HepG2 (cell line): ENCODE measurements around the gene GUK1. TPM values are rescaled to one million over a fixed set of nuclear protein-coding genes. Genes with fewer than 3 reads are reported as not detected.

ENCODE experiments used
- ARNTL ChIP-seq: sonication (generic); formaldehyde crosslinking; IDR thresholded peaks from 2 replicates; pipeline ENCODE4 v1.4.0; 2020; ENCODE audit warnings: mild to moderate bottlenecking, missing genetic modification reagents
- FOXJ3 ChIP-seq: sonication (generic); formaldehyde crosslinking; IDR thresholded peaks from 2 replicates; pipeline ENCODE4 v1.4.0; 2020; ENCODE audit warnings: missing genetic modification reagents, mild to moderate bottlenecking, borderline replicate concordance
- GPBP1L1 ChIP-seq: sonication (generic); formaldehyde crosslinking; IDR thresholded peaks from 2 replicates; pipeline ENCODE4 v1.5.0; 2020; ENCODE audit warnings: mild to moderate bottlenecking, missing genetic modification reagents
- PATZ1 ChIP-seq: sonication (generic); formaldehyde crosslinking; IDR thresholded peaks from 2 replicates; pipeline ENCODE4 v1.4.0; 2020; ENCODE audit warnings: missing genetic modification reagents
- PCBP2 ChIP-seq: fragments of 200-400 bp; formaldehyde crosslinking; optimal IDR thresholded peaks from 2 replicates; pipeline ENCODE3; 2018; ENCODE audit warnings: low read length, low read depth; ENCODE audit not compliant: poor library complexity, severe bottlenecking
- SAP130 ChIP-seq: IDR thresholded peaks from 2 replicates; pipeline ENCODE4 v1.6.1; 2016; ENCODE audit warnings: low read depth
- SMAD1 ChIP-seq: sonication (generic); formaldehyde crosslinking; IDR thresholded peaks from 2 replicates; pipeline ENCODE4 v1.4.0; 2020; ENCODE audit warnings: missing genetic modification reagents, low read depth, mild to moderate bottlenecking, borderline replicate concordance
- SUZ12 ChIP-seq: fragments of 150-350 bp; IDR thresholded peaks from 2 replicates; pipeline ENCODE4 v1.6.1; 2014; ENCODE audit warnings: low read depth, low read length
- TAF1 ChIP-seq: sonication (generic); formaldehyde crosslinking; IDR thresholded peaks from 2 replicates; pipeline ENCODE4 v1.4.0; 2020; ENCODE audit warnings: missing genetic modification reagents
- ZFP41 ChIP-seq: sonication (generic); formaldehyde crosslinking; IDR thresholded peaks from 2 replicates; pipeline ENCODE4 v1.4.0; 2020; ENCODE audit warnings: mild to moderate bottlenecking, missing genetic modification reagents, borderline replicate concordance
- ZMAT3 ChIP-seq: sonication (generic); formaldehyde crosslinking; conservative IDR thresholded peaks from 2 replicates; pipeline ENCODE4 v1.7.0; 2021; ENCODE audit warnings: missing genetic modification reagents
- ZNF124 ChIP-seq: sonication (generic); formaldehyde crosslinking; IDR thresholded peaks from 2 replicates; pipeline ENCODE4 v1.4.0; 2020; ENCODE audit warnings: missing genetic modification reagents
- ZNF367 ChIP-seq: sonication (generic); formaldehyde crosslinking; IDR thresholded peaks from 2 replicates; pipeline ENCODE4 v1.4.0; 2020; ENCODE audit warnings: missing genetic modification reagents, borderline replicate concordance
- ZNF660 ChIP-seq: sonication (generic); formaldehyde crosslinking; IDR thresholded peaks from 2 replicates; pipeline ENCODE4 v1.5.1; 2020; ENCODE audit warnings: mild to moderate bottlenecking, low read depth, missing genetic modification reagents, borderline replicate concordance
- ZUFSP ChIP-seq: sonication (generic); formaldehyde crosslinking; IDR thresholded peaks from 2 replicates; pipeline ENCODE4 v1.9.0; 2021; ENCODE audit warnings: missing genetic modification reagents, mild to moderate bottlenecking, borderline replicate concordance
- polyA plus RNA-seq, 8 experiments: library from polyadenylated mRNA; depleted of rRNA in 3 of 8; stranded (reverse) in 7 of 8; unstranded in 1 of 8; fragments of >200 nt; fragmentation: Illumina TruSeq in 4 of 8; extraction: Trizol in 4 of 8; gene quantifications; 2 replicates each; pipeline versions ENCODE4 v1.2.1 to v1.2.3, GENCODE V29; 2011 to 2016; ENCODE audit warnings: low read depth in 4 of 8, missing spikeins in 1 of 8, mixed read lengths in 1 of 8; ENCODE audit not compliant: insufficient read depth in 1 of 8
- total RNA-seq, 5 experiments: library from RNA; depleted of rRNA; stranded (reverse); fragments of >200 nt; fragmentation: Illumina TruSeq; extraction: Trizol; gene quantifications; 2 replicates each; pipeline ENCODE4 v1.2.3, GENCODE V29; 2016; ENCODE audit warnings: low read depth in 1 of 5
- TF ChIP-seq, protein P1 (sequence below): sonication (generic); formaldehyde crosslinking; conservative IDR thresholded peaks from 2 replicates; pipeline ENCODE4 v1.8.1; 2023; ENCODE audit warnings: missing genetic modification reagents
- TF ChIP-seq, protein P2 (sequence below): sonication (generic); formaldehyde crosslinking; IDR thresholded peaks from 2 replicates; pipeline ENCODE4 v1.5.1; 2020; ENCODE audit warnings: missing genetic modification reagents, mild to moderate bottlenecking, borderline replicate concordance
- TF ChIP-seq, protein P3 (sequence below): sonication (generic); formaldehyde crosslinking; IDR thresholded peaks from 2 replicates; pipeline ENCODE4 v1.5.0; 2020; ENCODE audit warnings: missing genetic modification reagents, mild to moderate bottlenecking, borderline replicate concordance

The GUK1 gene
- total and polyA plus RNA-seq, 2 of the 13 experiments (the other 11 are each of a cell fraction or from before 2014, with no cell fraction given), result 116 to 154 TPM

GRCh38 chr1:228109073-228109961 lies 30.8 kb upstream of the GUK1 start, which contains the start of gene MRPL55 (continued):
- TF ChIP-seq, protein P1, sequence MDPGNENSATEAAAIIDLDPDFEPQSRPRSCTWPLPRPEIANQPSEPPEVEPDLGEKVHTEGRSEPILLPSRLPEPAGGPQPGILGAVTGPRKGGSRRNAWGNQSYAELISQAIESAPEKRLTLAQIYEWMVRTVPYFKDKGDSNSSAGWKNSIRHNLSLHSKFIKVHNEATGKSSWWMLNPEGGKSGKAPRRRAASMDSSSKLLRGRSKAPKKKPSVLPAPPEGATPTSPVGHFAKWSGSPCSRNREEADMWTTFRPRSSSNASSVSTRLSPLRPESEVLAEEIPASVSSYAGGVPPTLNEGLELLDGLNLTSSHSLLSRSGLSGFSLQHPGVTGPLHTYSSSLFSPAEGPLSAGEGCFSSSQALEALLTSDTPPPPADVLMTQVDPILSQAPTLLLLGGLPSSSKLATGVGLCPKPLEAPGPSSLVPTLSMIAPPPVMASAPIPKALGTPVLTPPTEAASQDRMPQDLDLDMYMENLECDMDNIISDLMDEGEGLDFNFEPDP (CRISPR knock-in tag), result no peak
- peak; percentile 51; the same call in 1 of the 2 replicates for TF ChIP-seq ZNF124
- 0 out of 2 replicates have a peak, but pooled peaks have one; percentile 11 for TF ChIP-seq FOXJ3 (CRISPR knock-in tag)
- TF ChIP-seq ARNTL (CRISPR knock-in tag), result no peak; the same call in 1 of the 2 replicates
- no peak for TF ChIP-seq PCBP2
- TF ChIP-seq ZMAT3 (CRISPR knock-in tag), result no peak
- no peak for TF ChIP-seq ZNF367 (CRISPR knock-in tag)
- TF ChIP-seq SUZ12, result no peak
- TF ChIP-seq, protein P2, sequence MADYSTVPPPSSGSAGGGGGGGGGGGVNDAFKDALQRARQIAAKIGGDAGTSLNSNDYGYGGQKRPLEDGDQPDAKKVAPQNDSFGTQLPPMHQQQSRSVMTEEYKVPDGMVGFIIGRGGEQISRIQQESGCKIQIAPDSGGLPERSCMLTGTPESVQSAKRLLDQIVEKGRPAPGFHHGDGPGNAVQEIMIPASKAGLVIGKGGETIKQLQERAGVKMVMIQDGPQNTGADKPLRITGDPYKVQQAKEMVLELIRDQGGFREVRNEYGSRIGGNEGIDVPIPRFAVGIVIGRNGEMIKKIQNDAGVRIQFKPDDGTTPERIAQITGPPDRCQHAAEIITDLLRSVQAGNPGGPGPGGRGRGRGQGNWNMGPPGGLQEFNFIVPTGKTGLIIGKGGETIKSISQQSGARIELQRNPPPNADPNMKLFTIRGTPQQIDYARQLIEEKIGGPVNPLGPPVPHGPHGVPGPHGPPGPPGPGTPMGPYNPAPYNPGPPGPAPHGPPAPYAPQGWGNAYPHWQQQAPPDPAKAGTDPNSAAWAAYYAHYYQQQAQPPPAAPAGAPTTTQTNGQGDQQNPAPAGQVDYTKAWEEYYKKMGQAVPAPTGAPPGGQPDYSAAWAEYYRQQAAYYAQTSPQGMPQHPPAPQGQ (CRISPR knock-in tag), result peak; percentile 70; the same call in 1 of the 2 replicates
- TF ChIP-seq ZUFSP (CRISPR knock-in tag), result no peak
- TF ChIP-seq SMAD1, result peak; percentile 88; the same call in 1 of the 2 replicates
- TF ChIP-seq ZNF660 (CRISPR knock-in tag), result no peak
- no peak; the same call in 1 of the 2 replicates for TF ChIP-seq ZFP41
- no peak for TF ChIP-seq GPBP1L1 (CRISPR knock-in tag)
- peak; percentile 98 for TF ChIP-seq SAP130
- TF ChIP-seq TAF1 (CRISPR knock-in tag), result peak; percentile 92
- TF ChIP-seq, protein P3, sequence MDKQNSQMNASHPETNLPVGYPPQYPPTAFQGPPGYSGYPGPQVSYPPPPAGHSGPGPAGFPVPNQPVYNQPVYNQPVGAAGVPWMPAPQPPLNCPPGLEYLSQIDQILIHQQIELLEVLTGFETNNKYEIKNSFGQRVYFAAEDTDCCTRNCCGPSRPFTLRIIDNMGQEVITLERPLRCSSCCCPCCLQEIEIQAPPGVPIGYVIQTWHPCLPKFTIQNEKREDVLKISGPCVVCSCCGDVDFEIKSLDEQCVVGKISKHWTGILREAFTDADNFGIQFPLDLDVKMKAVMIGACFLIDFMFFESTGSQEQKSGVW (CRISPR knock-in tag), result no peak
- TF ChIP-seq PATZ1 (CRISPR knock-in tag), result peak; percentile 58; the same call in 1 of the 2 replicates
